HepG2 (cell line): ENCODE results near the gene DPEP3. TPM values are rescaled to one million over a fixed set of nuclear protein-coding genes. Genes with fewer than 3 reads are reported as not detected.

Experiments
- DRAP1 ChIP-seq: IDR thresholded peaks from 2 replicates; pipeline ENCODE4 v1.6.1; 2016; ENCODE audit warnings: missing genetic modification reagents, missing compliant biosample characterization
- HMG20A ChIP-seq: IDR thresholded peaks from 2 replicates; pipeline ENCODE4 v1.6.1; 2016; ENCODE audit warnings: borderline replicate concordance
- HNF4A ChIP-seq: sonication (generic); formaldehyde crosslinking; IDR thresholded peaks from 2 replicates; pipeline ENCODE4 v1.4.0; 2020; ENCODE audit warnings: missing genetic modification reagents
- ISX ChIP-seq: sonication (generic); formaldehyde crosslinking; conservative IDR thresholded peaks from 2 replicates; pipeline ENCODE4 v1.5.0; 2020; ENCODE audit warnings: missing genetic modification reagents
- MEIS2 ChIP-seq: sonication (generic); formaldehyde crosslinking; IDR thresholded peaks from 2 replicates; pipeline ENCODE4 v1.9.0; 2021; ENCODE audit warnings: mild to moderate bottlenecking, missing genetic modification reagents
- MIER2 ChIP-seq: IDR thresholded peaks from 2 replicates; pipeline ENCODE4 v1.6.1; 2016; ENCODE audit warnings: missing biosample characterization, missing genetic modification reagents
- MXI1 ChIP-seq: IDR thresholded peaks from 3 replicates; pipeline ENCODE4 v1.6.1; 2012; ENCODE audit warnings: low read depth, low read length, inconsistent platforms, borderline replicate concordance
- NBN ChIP-seq: fragments of 450-650 bp; conservative IDR thresholded peaks from 2 replicates; pipeline ENCODE4 v1.6.1; 2017
- RCOR2 ChIP-seq: IDR thresholded peaks from 2 replicates; pipeline ENCODE4 v1.6.1; 2016; ENCODE audit warnings: missing biosample characterization, missing genetic modification reagents
- TEAD2 ChIP-seq: sonication (generic); formaldehyde crosslinking; IDR thresholded peaks from 2 replicates; pipeline ENCODE4 v1.9.0; 2021; ENCODE audit warnings: missing genetic modification reagents
- XBP1 ChIP-seq: sonication (generic); formaldehyde crosslinking; IDR thresholded peaks from 2 replicates; pipeline ENCODE4 v1.5.0; 2020; ENCODE audit warnings: missing genetic modification reagents
- ZNF264 ChIP-seq: sonication (generic); formaldehyde crosslinking; IDR thresholded peaks from 2 replicates; pipeline ENCODE4 v1.4.0; 2020; ENCODE audit warnings: missing genetic modification reagents
- ZNF280B ChIP-seq: sonication (generic); formaldehyde crosslinking; IDR thresholded peaks from 2 replicates; pipeline ENCODE4 v1.5.0; 2020; ENCODE audit warnings: missing genetic modification reagents, mild to moderate bottlenecking, borderline replicate concordance
- ZNF496 ChIP-seq: sonication (generic); formaldehyde crosslinking; IDR thresholded peaks from 2 replicates; pipeline ENCODE4 v1.8.1; 2023; ENCODE audit warnings: mild to moderate bottlenecking, moderate library complexity, missing genetic modification reagents; ENCODE audit not compliant: insufficient replicate concordance
- ZNF572 ChIP-seq: sonication (generic); formaldehyde crosslinking; IDR thresholded peaks from 2 replicates; pipeline ENCODE4 v1.5.1; 2020; ENCODE audit warnings: mild to moderate bottlenecking, missing genetic modification reagents
- ZNF781 ChIP-seq: sonication (generic); formaldehyde crosslinking; IDR thresholded peaks from 2 replicates; pipeline ENCODE4 v1.5.1; 2020; ENCODE audit warnings: borderline replicate concordance, mild to moderate bottlenecking, missing genetic modification reagents; ENCODE audit errors: not compliant biosample characterization
- polyA plus RNA-seq, 8 experiments: library from polyadenylated mRNA; depleted of rRNA in 3 of 8; stranded (reverse) in 7 of 8; unstranded in 1 of 8; fragments of >200 nt; fragmentation: Illumina TruSeq in 4 of 8; extraction: Trizol in 4 of 8; gene quantifications; 2 replicates each; pipeline versions ENCODE4 v1.2.1 to v1.2.3, GENCODE V29; 2011 to 2016; ENCODE audit warnings: low read depth in 4 of 8, missing spikeins in 1 of 8, mixed read lengths in 1 of 8; ENCODE audit not compliant: insufficient read depth in 1 of 8
- total RNA-seq, 5 experiments: library from RNA; depleted of rRNA; stranded (reverse); fragments of >200 nt; fragmentation: Illumina TruSeq; extraction: Trizol; gene quantifications; 2 replicates each; pipeline ENCODE4 v1.2.3, GENCODE V29; 2016; ENCODE audit warnings: low read depth in 1 of 5
- TF ChIP-seq, protein P1 (sequence below): IDR thresholded peaks from 2 replicates; pipeline ENCODE4 v1.6.1; 2016
- TF ChIP-seq, protein P2 (sequence below): IDR thresholded peaks from 2 replicates; pipeline ENCODE4 v1.6.1; 2016; ENCODE audit warnings: low read depth, borderline replicate concordance
- TF ChIP-seq, protein P3 (sequence below): sonication (generic); formaldehyde crosslinking; IDR thresholded peaks from 2 replicates; pipeline ENCODE4 v1.4.0; 2020; ENCODE audit warnings: mild to moderate bottlenecking, missing genetic modification reagents
- TF ChIP-seq, protein P4 (sequence below): IDR thresholded peaks from 2 replicates; pipeline ENCODE4 v1.6.1; 2016; ENCODE audit warnings: low read depth, missing genetic modification reagents, missing compliant biosample characterization

Gene DPEP3
- total and polyA plus RNA-seq, 2 of the 13 experiments (the other 11 are each of a cell fraction or from before 2014, with no cell fraction given) = not detected

- TF ChIP-seq, protein P1, sequence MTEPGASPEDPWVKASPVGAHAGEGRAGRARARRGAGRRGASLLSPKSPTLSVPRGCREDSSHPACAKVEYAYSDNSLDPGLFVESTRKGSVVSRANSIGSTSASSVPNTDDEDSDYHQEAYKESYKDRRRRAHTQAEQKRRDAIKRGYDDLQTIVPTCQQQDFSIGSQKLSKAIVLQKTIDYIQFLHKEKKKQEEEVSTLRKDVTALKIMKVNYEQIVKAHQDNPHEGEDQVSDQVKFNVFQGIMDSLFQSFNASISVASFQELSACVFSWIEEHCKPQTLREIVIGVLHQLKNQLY (CRISPR knock-in tag) = no peak
- TF ChIP-seq HMG20A (CRISPR knock-in tag) (peak; percentile 41; the same call in 1 of the 2 replicates), DRAP1 (CRISPR knock-in tag) (no peak), MIER2 (CRISPR knock-in tag) (0 out of 2 replicates have a peak, but pooled peaks have one; percentile 28), NBN (no peak), ZNF264 (CRISPR knock-in tag) (no peak), XBP1 (peak; percentile 57; the same call in 1 of the 2 replicates), ZNF572 (CRISPR knock-in tag) (peak; percentile 69; the same call in 1 of the 2 replicates), ZNF781 (CRISPR knock-in tag) (no peak), ZNF280B (no peak), MXI1 (peak; percentile 30; the same call in 1 of the 3 replicates), HNF4A (CRISPR knock-in tag) (peak; percentile 25; the same call in 1 of the 2 replicates), ISX (CRISPR knock-in tag) (no peak), MEIS2 (CRISPR knock-in tag) (peak; percentile 63; the same call in 1 of the 2 replicates), TEAD2 (CRISPR knock-in tag) (no peak), RCOR2 (CRISPR knock-in tag) (peak; percentile 70; the same call in 1 of the 2 replicates), ZNF496 (CRISPR knock-in tag) (no peak)
- TF ChIP-seq, protein P2, sequence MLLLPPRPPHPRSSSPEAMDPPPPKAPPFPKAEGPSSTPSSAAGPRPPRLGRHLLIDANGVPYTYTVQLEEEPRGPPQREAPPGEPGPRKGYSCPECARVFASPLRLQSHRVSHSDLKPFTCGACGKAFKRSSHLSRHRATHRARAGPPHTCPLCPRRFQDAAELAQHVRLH (CRISPR knock-in tag) = peak; percentile 92; the same call in 1 of the 2 replicates
- TF ChIP-seq, protein P3, sequence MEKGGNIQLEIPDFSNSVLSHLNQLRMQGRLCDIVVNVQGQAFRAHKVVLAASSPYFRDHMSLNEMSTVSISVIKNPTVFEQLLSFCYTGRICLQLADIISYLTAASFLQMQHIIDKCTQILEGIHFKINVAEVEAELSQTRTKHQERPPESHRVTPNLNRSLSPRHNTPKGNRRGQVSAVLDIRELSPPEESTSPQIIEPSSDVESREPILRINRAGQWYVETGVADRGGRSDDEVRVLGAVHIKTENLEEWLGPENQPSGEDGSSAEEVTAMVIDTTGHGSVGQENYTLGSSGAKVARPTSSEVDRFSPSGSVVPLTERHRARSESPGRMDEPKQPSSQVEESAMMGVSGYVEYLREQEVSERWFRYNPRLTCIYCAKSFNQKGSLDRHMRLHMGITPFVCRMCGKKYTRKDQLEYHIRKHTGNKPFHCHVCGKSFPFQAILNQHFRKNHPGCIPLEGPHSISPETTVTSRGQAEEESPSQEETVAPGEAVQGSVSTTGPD (CRISPR knock-in tag) = no peak
- TF ChIP-seq, protein P4, sequence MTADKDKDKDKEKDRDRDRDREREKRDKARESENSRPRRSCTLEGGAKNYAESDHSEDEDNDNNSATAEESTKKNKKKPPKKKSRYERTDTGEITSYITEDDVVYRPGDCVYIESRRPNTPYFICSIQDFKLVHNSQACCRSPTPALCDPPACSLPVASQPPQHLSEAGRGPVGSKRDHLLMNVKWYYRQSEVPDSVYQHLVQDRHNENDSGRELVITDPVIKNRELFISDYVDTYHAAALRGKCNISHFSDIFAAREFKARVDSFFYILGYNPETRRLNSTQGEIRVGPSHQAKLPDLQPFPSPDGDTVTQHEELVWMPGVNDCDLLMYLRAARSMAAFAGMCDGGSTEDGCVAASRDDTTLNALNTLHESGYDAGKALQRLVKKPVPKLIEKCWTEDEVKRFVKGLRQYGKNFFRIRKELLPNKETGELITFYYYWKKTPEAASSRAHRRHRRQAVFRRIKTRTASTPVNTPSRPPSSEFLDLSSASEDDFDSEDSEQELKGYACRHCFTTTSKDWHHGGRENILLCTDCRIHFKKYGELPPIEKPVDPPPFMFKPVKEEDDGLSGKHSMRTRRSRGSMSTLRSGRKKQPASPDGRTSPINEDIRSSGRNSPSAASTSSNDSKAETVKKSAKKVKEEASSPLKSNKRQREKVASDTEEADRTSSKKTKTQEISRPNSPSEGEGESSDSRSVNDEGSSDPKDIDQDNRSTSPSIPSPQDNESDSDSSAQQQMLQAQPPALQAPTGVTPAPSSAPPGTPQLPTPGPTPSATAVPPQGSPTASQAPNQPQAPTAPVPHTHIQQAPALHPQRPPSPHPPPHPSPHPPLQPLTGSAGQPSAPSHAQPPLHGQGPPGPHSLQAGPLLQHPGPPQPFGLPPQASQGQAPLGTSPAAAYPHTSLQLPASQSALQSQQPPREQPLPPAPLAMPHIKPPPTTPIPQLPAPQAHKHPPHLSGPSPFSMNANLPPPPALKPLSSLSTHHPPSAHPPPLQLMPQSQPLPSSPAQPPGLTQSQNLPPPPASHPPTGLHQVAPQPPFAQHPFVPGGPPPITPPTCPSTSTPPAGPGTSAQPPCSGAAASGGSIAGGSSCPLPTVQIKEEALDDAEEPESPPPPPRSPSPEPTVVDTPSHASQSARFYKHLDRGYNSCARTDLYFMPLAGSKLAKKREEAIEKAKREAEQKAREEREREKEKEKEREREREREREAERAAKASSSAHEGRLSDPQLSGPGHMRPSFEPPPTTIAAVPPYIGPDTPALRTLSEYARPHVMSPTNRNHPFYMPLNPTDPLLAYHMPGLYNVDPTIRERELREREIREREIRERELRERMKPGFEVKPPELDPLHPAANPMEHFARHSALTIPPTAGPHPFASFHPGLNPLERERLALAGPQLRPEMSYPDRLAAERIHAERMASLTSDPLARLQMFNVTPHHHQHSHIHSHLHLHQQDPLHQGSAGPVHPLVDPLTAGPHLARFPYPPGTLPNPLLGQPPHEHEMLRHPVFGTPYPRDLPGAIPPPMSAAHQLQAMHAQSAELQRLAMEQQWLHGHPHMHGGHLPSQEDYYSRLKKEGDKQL = no peak
These were observed 13.1 kb upstream of the DPEP3 start (continued) for GRCh38 chr16:67993207-67994039.
